Body of pancreas (tissue), 4 donors: ENCODE data around the gene BEST1.

Experiments used
- POLR2A ChIP-seq, 3 donors: fragments of 450-650 bp; IDR thresholded peaks; one replicate each; pipeline ENCODE4 v1.6.1; 2016; ENCODE audit warnings: antibody characterized with exemption in 3 of 3, mild to moderate bottlenecking in 2 of 3
- TF ChIP-seq, protein P1 (sequence below), 7 experiments: fragments of 450-650 bp in 4 of 7; fragments of 200-600 bp in 3 of 7; sonication (generic) in 3 of 7; IDR thresholded peaks; one replicate each; pipeline ENCODE4 v1.5.1; 2016 to 2019; ENCODE audit warnings: antibody characterized with exemption in 7 of 7

DNA sequence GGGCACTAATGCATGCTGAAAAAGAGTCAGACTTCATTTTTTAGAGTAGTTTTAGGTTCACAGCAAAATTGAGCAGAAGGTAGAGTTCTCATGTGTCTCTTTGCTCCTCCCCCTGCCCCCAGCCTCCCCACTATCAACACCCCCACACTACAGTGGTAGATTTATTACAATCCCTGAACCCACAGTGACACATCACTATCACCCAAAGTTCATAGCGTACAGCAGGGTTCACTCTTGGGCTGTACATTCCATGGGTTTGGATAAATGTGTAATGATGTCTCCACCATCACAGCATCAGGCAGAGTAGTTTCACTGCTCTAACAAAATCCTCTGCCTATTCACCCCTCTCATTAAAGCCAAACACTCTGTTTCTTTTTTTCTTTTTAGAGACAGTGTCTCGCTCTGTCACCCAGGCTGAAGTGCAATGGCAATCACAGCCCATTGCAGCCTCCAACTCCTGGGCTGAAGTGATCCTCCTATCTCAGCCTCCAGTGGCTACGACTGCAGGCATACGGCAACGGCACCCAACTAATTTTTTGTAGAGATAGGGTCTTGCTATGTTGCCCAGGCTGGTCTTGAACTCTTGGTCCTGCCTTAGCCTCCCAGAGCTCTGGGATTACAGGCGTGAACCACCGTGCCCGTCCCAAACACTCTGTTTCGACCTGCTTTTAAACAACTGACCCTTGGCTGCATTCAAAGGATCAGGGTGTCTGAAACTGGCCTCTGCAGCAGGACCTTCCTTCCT, 4.1 kb downstream of the BEST1 start:
- TF ChIP-seq, protein P1, sequence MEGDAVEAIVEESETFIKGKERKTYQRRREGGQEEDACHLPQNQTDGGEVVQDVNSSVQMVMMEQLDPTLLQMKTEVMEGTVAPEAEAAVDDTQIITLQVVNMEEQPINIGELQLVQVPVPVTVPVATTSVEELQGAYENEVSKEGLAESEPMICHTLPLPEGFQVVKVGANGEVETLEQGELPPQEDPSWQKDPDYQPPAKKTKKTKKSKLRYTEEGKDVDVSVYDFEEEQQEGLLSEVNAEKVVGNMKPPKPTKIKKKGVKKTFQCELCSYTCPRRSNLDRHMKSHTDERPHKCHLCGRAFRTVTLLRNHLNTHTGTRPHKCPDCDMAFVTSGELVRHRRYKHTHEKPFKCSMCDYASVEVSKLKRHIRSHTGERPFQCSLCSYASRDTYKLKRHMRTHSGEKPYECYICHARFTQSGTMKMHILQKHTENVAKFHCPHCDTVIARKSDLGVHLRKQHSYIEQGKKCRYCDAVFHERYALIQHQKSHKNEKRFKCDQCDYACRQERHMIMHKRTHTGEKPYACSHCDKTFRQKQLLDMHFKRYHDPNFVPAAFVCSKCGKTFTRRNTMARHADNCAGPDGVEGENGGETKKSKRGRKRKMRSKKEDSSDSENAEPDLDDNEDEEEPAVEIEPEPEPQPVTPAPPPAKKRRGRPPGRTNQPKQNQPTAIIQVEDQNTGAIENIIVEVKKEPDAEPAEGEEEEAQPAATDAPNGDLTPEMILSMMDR (IDR thresholded peaks at IDR 0.05) = peak in 1 of 7 experiments; percentile 31
- TF ChIP-seq POLR2A (IDR thresholded peaks at IDR 0.05) = no peak
